Endothelial cell of umbilical vein (primary cell): Measurements from ENCODE around the gene SLC16A4. TPM values are rescaled to one million over a fixed set of nuclear protein-coding genes. Genes with fewer than 3 reads are reported as not detected.

Experiments
- BruUV-seq: library from RNA; stranded (reverse); fragments of 400-500 nt; replicated peaks from 2 replicates; lab custom pipeline; 2021; lab: Mats Ljungman, UMichigan
- CTCF ChIA-PET: fragments of 300-600, 350-600 bp; sonication (Branson Sonifier 250); formaldehyde crosslinking; loops from one replicate; lab custom pipeline; 2021; ENCODE audit warnings: antibody characterized with exemption, inconsistent platforms; lab: Charles Lee
- POLR2A ChIA-PET: fragments of 300-600, 350-600 bp; sonication (Branson Sonifier 250); formaldehyde crosslinking; loops from one replicate; lab custom pipeline; 2021; ENCODE audit warnings: antibody characterized with exemption, inconsistent platforms; lab: Charles Lee
- DNase-seq: peaks from one replicate; pipeline ENCODE4 v3.0.0-alpha.2; 2011; ENCODE audit warnings: low read depth, low spot score
- FAIRE-seq: peaks from 2 replicates; lab custom pipeline; 2011; peaks lifted over from hg19 to GRCh38; lab: Jason Lieb, UNC
- H2AFZ ChIP-seq: 2 replicates; pipeline ENCODE4 v1.6.0; 2012; ENCODE audit warnings: low read depth, low read length, control low read depth, inconsistent platforms
- H3K27ac ChIP-seq: 2 replicates; pipeline ENCODE4 v1.5.1; 2011; ENCODE audit warnings: low read depth, mild to moderate bottlenecking, control low read depth, low read length, moderate library complexity; ENCODE audit not compliant: insufficient read depth
- H3K27me3 ChIP-seq, 2 experiments: 2 replicates each; pipeline versions ENCODE4 v1.6.0 to v1.6.1; 2011; ENCODE audit warnings: low read length in 2 of 2, mixed read lengths in 1 of 2; ENCODE audit not compliant: control insufficient read depth in 2 of 2, insufficient read depth in 2 of 2
- H3K36me3 ChIP-seq, 2 experiments: 2 replicates in 1 of 2; 3 replicates in 1 of 2; pipeline ENCODE4 v1.5.1; 2011; ENCODE audit warnings: low read length in 2 of 2, mild to moderate bottlenecking in 1 of 2, moderate library complexity in 1 of 2; ENCODE audit not compliant: control insufficient read depth in 2 of 2, insufficient read depth in 2 of 2; ENCODE audit errors: extremely low read depth in 1 of 2
- H3K4me1 ChIP-seq: 3 replicates; pipeline ENCODE4 v1.5.1; 2011; ENCODE audit warnings: mild to moderate bottlenecking, low read length; ENCODE audit not compliant: control insufficient read depth, insufficient read depth; ENCODE audit errors: extremely low read depth
- H3K4me2 ChIP-seq: 2 replicates; pipeline ENCODE4 v1.6.1; 2011; ENCODE audit warnings: low read length, control low read depth, mixed read lengths; ENCODE audit not compliant: insufficient read depth
- H3K4me3 ChIP-seq, 3 experiments: fragments of 200-600 bp in 1 of 3; sonication (generic), shearing (Covaris generic) in 1 of 3; replicated peaks in 1 of 3; 2 replicates each; pipeline ENCODE4 v1.5.1; 2011 to 2016; ENCODE audit warnings: control low read depth in 3 of 3, low read length in 3 of 3, mild to moderate bottlenecking in 2 of 3, inconsistent platforms in 1 of 3, low read depth in 1 of 3, moderate library complexity in 1 of 3; ENCODE audit not compliant: insufficient read depth in 1 of 3
- H3K79me2 ChIP-seq: 2 replicates; pipeline ENCODE4 v1.6.0; 2012; ENCODE audit warnings: low read length, inconsistent platforms; ENCODE audit not compliant: control insufficient read depth, insufficient read depth
- H3K9ac ChIP-seq: replicated peaks from 2 replicates; pipeline ENCODE3; 2011; ENCODE audit warnings: low read length, control low read depth; ENCODE audit not compliant: insufficient read depth; ENCODE audit errors: extremely low read depth
- H3K9me1 ChIP-seq: replicated peaks from 3 replicates; pipeline ENCODE4 v1.6.0; 2011; ENCODE audit warnings: mild to moderate bottlenecking, low read length; ENCODE audit not compliant: control insufficient read depth, insufficient read depth; ENCODE audit errors: extremely low read depth
- H3K9me3 ChIP-seq: replicated peaks from 2 replicates; pipeline ENCODE4 v1.5.1; 2012; ENCODE audit warnings: low read length, inconsistent platforms; ENCODE audit not compliant: control insufficient read depth, insufficient read depth
- H4K20me1 ChIP-seq: replicated peaks from 2 replicates; pipeline ENCODE3; 2011; ENCODE audit warnings: mild to moderate bottlenecking, low read length; ENCODE audit not compliant: control insufficient read depth, insufficient read depth; ENCODE audit errors: extremely low read depth
- EZH2 ChIP-seq: IDR thresholded peaks from 2 replicates; pipeline ENCODE4 v1.6.1; 2012; ENCODE audit warnings: borderline replicate concordance, low read depth, mild to moderate bottlenecking, moderate library complexity, low read length, inconsistent platforms; ENCODE audit not compliant: severe bottlenecking
- FOS ChIP-seq: IDR thresholded peaks from 2 replicates; pipeline ENCODE4 v1.6.1; 2011; ENCODE audit warnings: mild to moderate bottlenecking, low read length, moderate library complexity, borderline replicate concordance; ENCODE audit not compliant: insufficient read depth
- GATA2 ChIP-seq: IDR thresholded peaks from 2 replicates; pipeline ENCODE4 v1.7.0; 2011; ENCODE audit warnings: low read depth, mild to moderate bottlenecking, moderate library complexity, mixed read lengths, low read length; ENCODE audit not compliant: insufficient read length, insufficient read depth
- JUN ChIP-seq: IDR thresholded peaks from 2 replicates; pipeline ENCODE4 v1.6.1; 2011; ENCODE audit warnings: borderline replicate concordance, low read depth; ENCODE audit not compliant: insufficient read length, insufficient read depth
- MYC ChIP-seq: IDR thresholded peaks from one replicate; pipeline ENCODE4 v1.6.1; 2011; ENCODE audit warnings: mild to moderate bottlenecking, low read depth, low read length
- POLR2A ChIP-seq: IDR thresholded peaks from 2 replicates; pipeline ENCODE4 v1.6.1; 2012; ENCODE audit warnings: low read depth, mild to moderate bottlenecking, control low read depth, low read length
- POLR2AphosphoS5 ChIP-seq: IDR thresholded peaks from 2 replicates; pipeline ENCODE4 v1.6.1; 2012; ENCODE audit warnings: low read depth, mild to moderate bottlenecking, control low read depth, low read length, moderate library complexity; ENCODE audit not compliant: insufficient read depth
- dilution Hi-C: fragments of 300-500 bp; cut with MboI; formaldehyde crosslinking; loops from one replicate; pipeline ENCODE4 v1.15.0; 2019; ENCODE audit warnings: low sequenced_read_pairs; ENCODE audit not compliant: extremely low pct_ligation_motif_present
- intact Hi-C: fragments of 100-400 bp; cut with micrococcal nuclease; formaldehyde crosslinking; loops from one replicate; pipeline ENCODE4 v1.10.0; 2022
- polyA plus RNA-seq, 4 experiments: library from polyadenylated mRNA; depleted of rRNA in 3 of 4; stranded (reverse) in 3 of 4; unstranded in 1 of 4; fragments of >200 nt; gene quantifications; 2 replicates each; pipeline versions ENCODE4 v1.2.1 to v1.2.3, GENCODE V29; 2011 to 2012; ENCODE audit warnings: missing spikeins in 1 of 4
- total RNA-seq: library from RNA; stranded (reverse); gene quantifications from 2 replicates; pipeline ENCODE4 v1.2.3, GENCODE V29; 2021
- TF ChIP-seq, protein P1 (sequence below): IDR thresholded peaks from 2 replicates; pipeline ENCODE4 v1.6.1; 2011; ENCODE audit not compliant: insufficient read depth, insufficient read length
- TF ChIP-seq, protein P2 (sequence below), 2 donors: IDR thresholded peaks; 1 replicate in 1 of 2; 2 replicates in 1 of 2; pipeline ENCODE4 v1.5.1; 2011; ENCODE audit warnings: low read length in 2 of 2, mild to moderate bottlenecking in 2 of 2, moderate library complexity in 2 of 2, control low read depth in 1 of 2, inconsistent platforms in 1 of 2, low read depth in 1 of 2; ENCODE audit not compliant: insufficient read depth in 1 of 2; ENCODE audit errors: extremely low read depth in 1 of 2

The SLC16A4 gene
- total and polyA plus RNA-seq, 2 donors (not counting 3 experiments of a cell fraction or from before 2014, with no cell fraction given): 2.8 to 7.2 TPM

DNA sequence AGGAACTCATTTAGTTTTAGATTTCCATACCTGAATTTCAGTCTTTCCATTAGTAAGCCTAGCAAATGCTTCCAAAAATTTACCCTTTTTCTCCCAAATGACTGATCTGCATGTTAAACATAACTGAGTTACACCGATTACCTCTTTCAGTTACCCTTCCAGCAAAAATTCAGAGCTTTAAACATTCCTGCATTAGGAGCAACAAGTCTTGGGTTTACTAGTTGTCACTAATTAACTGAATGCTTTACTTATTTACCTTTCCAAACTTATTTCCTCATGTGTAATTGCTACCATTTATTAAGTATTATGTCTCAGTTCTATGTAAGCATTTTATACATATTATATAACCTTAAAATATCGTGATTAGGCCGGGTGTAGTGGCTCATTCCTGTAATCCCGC is 13.6 kb upstream of the SLC16A4 start:
- H3K9ac ChIP-seq: no peak overlapping the region
- H3K9me3 ChIP-seq: no peaks in the 10 kb centered on the region
- H4K20me1 ChIP-seq: no peaks in the 10 kb centered on the region
- ChIA-PET CTCF (no interaction called here), POLR2A (no interaction called here)
- H3K9me1 ChIP-seq: no peaks in the 10 kb centered on the region
- no peak for TF ChIP-seq POLR2AphosphoS5
- no peak for TF ChIP-seq POLR2A
- TF ChIP-seq MYC: no peak
- TF ChIP-seq FOS: no peak
- TF ChIP-seq, protein P1, sequence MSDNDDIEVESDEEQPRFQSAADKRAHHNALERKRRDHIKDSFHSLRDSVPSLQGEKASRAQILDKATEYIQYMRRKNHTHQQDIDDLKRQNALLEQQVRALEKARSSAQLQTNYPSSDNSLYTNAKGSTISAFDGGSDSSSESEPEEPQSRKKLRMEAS: no peak
- TF ChIP-seq, protein P2, sequence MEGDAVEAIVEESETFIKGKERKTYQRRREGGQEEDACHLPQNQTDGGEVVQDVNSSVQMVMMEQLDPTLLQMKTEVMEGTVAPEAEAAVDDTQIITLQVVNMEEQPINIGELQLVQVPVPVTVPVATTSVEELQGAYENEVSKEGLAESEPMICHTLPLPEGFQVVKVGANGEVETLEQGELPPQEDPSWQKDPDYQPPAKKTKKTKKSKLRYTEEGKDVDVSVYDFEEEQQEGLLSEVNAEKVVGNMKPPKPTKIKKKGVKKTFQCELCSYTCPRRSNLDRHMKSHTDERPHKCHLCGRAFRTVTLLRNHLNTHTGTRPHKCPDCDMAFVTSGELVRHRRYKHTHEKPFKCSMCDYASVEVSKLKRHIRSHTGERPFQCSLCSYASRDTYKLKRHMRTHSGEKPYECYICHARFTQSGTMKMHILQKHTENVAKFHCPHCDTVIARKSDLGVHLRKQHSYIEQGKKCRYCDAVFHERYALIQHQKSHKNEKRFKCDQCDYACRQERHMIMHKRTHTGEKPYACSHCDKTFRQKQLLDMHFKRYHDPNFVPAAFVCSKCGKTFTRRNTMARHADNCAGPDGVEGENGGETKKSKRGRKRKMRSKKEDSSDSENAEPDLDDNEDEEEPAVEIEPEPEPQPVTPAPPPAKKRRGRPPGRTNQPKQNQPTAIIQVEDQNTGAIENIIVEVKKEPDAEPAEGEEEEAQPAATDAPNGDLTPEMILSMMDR (IDR thresholded peaks at IDR 0.05; ENCODE audit: extremely low read depth in 1 of 2, insufficient read depth in 1 of 2, low read depth in 1 of 2, low read length in 2 of 2): no peak
- TF ChIP-seq EZH2: no peak
- no peak for TF ChIP-seq GATA2
- TF ChIP-seq JUN: no peak
- H3K4me3 ChIP-seq: no peak overlapping the region
- H2AFZ ChIP-seq: no peak overlapping the region
- dilution Hi-C loops (no loop called here), intact Hi-C loops (no loop called here)
- H3K4me1 ChIP-seq: peaks cover 9% of the 10 kb centered on the region
- H3K4me2 ChIP-seq: no peak overlapping the region
- H3K36me3 ChIP-seq: peaks cover 15 to 20% of the 10 kb centered on the region in 2 experiments
- DNase-seq: no peak
- BruUV-seq: no TSS peak
- H3K27ac ChIP-seq: no peak overlapping the region
- no peak for FAIRE-seq
- no peaks in the 10 kb centered on the region for H3K27me3 ChIP-seq
- H3K79me2 ChIP-seq: peaks cover 19% of the 10 kb centered on the region
